ENCODE results near the gene SEMG2.

GRCh38 chr20:45212836-45213235 lies 8.3 kb upstream of the SEMG2 start:
- TF ChIP-seq CHD2 (IDR thresholded peaks at IDR 0.05; ENCODE audit: low read length, partially characterized antibody) (no peak), JUND (IDR thresholded peaks at IDR 0.05) (no peak), CTCF (IDR thresholded peaks at IDR 0.05) (no peak), ELF1 (IDR thresholded peaks at IDR 0.05) (no peak), EP300 (IDR thresholded peaks at IDR 0.05; ENCODE audit: borderline replicate concordance in 1 of 2, low read depth in 1 of 2, low read length in 1 of 2) (no peak), SIN3A (IDR thresholded peaks at IDR 0.05; ENCODE audit: borderline replicate concordance, low read depth, low read length) (no peak), POLR2AphosphoS5 (IDR thresholded peaks at IDR 0.05; ENCODE audit: low read depth, low read length) (no peak)
